GM12892 (cell line): ENCODE results near the gene UVSSA.

Source experiments
- POLR2A ChIP-seq: IDR thresholded peaks from 2 replicates; pipeline ENCODE4 v1.6.1; 2011; ENCODE audit warnings: low read depth, low read length, control low read depth
- POLR2AphosphoS5 ChIP-seq: IDR thresholded peaks from 2 replicates; pipeline ENCODE4 v1.6.1; 2011; ENCODE audit warnings: low read depth, low read length, control low read depth

GRCh38 chr4:1366371-1367229 lies 19.6 kb downstream of the UVSSA start:
- no peak for TF ChIP-seq POLR2AphosphoS5
- no peak for TF ChIP-seq POLR2A
